MM.1S (cell line): ENCODE measurements around the gene PNPLA6.

Experiments
- DNase-seq: peaks from one replicate; pipeline ENCODE4 v3.0.0-alpha.2; 2015
- H2AFZ ChIP-seq: fragments of 300-600 bp; sonication (generic); 2 replicates; pipeline ENCODE4 v1.6.0; 2016; ENCODE audit warnings: antibody characterized with exemption, low read length
- H3F3A ChIP-seq: fragments of 300-600 bp; sonication (generic); 2 replicates; pipeline ENCODE4 v1.6.1; 2016; ENCODE audit warnings: mild to moderate bottlenecking, antibody characterized with exemption, low read length, moderate library complexity, mixed read lengths; ENCODE audit not compliant: insufficient read depth
- H3K27ac ChIP-seq: fragments of 300-600 bp; sonication (generic); 2 replicates; pipeline ENCODE4 v1.5.1; 2016; ENCODE audit warnings: mild to moderate bottlenecking, low read length
- H3K27me3 ChIP-seq: fragments of 300-600 bp; sonication (generic); replicated peaks from 2 replicates; pipeline ENCODE4 v1.6.0; 2016; ENCODE audit warnings: low read length; ENCODE audit not compliant: insufficient read depth
- H3K36me3 ChIP-seq: fragments of 300-600 bp; sonication (generic); replicated peaks from 2 replicates; pipeline ENCODE4 v1.6.1; 2016; ENCODE audit warnings: mild to moderate bottlenecking, low read length, mixed read lengths; ENCODE audit not compliant: insufficient read depth
- H3K4me1 ChIP-seq: fragments of 300-600 bp; sonication (generic); 2 replicates; pipeline ENCODE4 v1.6.1; 2016; ENCODE audit warnings: low read length, mixed read lengths
- H3K4me2 ChIP-seq: fragments of 300-600 bp; sonication (generic); 2 replicates; pipeline ENCODE4 v1.6.0; 2016; ENCODE audit warnings: low read depth, low read length
- H3K4me3 ChIP-seq: fragments of 300-600 bp; sonication (generic); 2 replicates; pipeline ENCODE4 v1.5.1; 2016; ENCODE audit warnings: low read length, mixed read lengths
- H3K79me2 ChIP-seq: fragments of 300-600 bp; sonication (generic); 2 replicates; pipeline ENCODE4 v1.6.1; 2016; ENCODE audit warnings: mixed run types, low read length, mixed read lengths
- H3K9ac ChIP-seq: fragments of 300-600 bp; sonication (generic); 2 replicates; pipeline ENCODE4 v1.6.1; 2016; ENCODE audit warnings: low read length, mixed read lengths
- H3K9me2 ChIP-seq: fragments of 300-600 bp; sonication (generic); replicated peaks from 2 replicates; pipeline ENCODE4 v1.6.1; 2016; ENCODE audit warnings: mild to moderate bottlenecking, low read length, mixed read lengths; ENCODE audit not compliant: insufficient read depth
- H3K9me3 ChIP-seq: fragments of 300-600 bp; sonication (generic); replicated peaks from 2 replicates; pipeline ENCODE4 v1.6.1; 2016; ENCODE audit warnings: mild to moderate bottlenecking, low read length, mixed read lengths; ENCODE audit not compliant: insufficient read depth
- H4K20me1 ChIP-seq: fragments of 300-600 bp; sonication (generic); 2 replicates; pipeline ENCODE4 v1.6.1; 2016; ENCODE audit warnings: mild to moderate bottlenecking, low read length, moderate library complexity, mixed read lengths; ENCODE audit not compliant: insufficient read depth
- CTCF ChIP-seq: fragments of 300-600 bp; sonication (generic); IDR thresholded peaks from 2 replicates; pipeline ENCODE4 v1.5.1; 2016; ENCODE audit warnings: antibody characterized with exemption, low read length, mixed read lengths
- EZH2 ChIP-seq: fragments of 300-600 bp; sonication (generic); optimal IDR thresholded peaks from 2 replicates; pipeline ENCODE3; 2017; ENCODE audit warnings: low read depth, mild to moderate bottlenecking, antibody characterized with exemption, low read length, mixed read lengths
- EZH2phosphoT487 ChIP-seq: fragments of 300-600 bp; sonication (generic); IDR thresholded peaks from 2 replicates; pipeline ENCODE4 v1.6.1; 2018; ENCODE audit warnings: antibody characterized with exemption, low read length

The PNPLA6 gene

GRCh38 chr19:7582446-7582845 is 46.9 kb downstream of the PNPLA6 start:
- H2AFZ ChIP-seq: no peak overlapping the region
- no peaks in the 10 kb centered on the region for H3K36me3 ChIP-seq
- H3K9me3 ChIP-seq: no peaks in the 10 kb centered on the region
- no peak overlapping the region for H3K9ac ChIP-seq
- no peaks in the 10 kb centered on the region for H3K4me1 ChIP-seq
- H3K27me3 ChIP-seq: peaks cover 92% of the 10 kb centered on the region
- no peaks in the 10 kb centered on the region for H3K79me2 ChIP-seq
- DNase-seq: no peak
- no peaks in the 10 kb centered on the region for H4K20me1 ChIP-seq
- H3F3A ChIP-seq: no peaks in the 10 kb centered on the region
- no peak overlapping the region for H3K4me2 ChIP-seq
- no peak overlapping the region for H3K27ac ChIP-seq
- no peak overlapping the region for H3K4me3 ChIP-seq
- no peak for TF ChIP-seq EZH2
- TF ChIP-seq CTCF: no peak
- TF ChIP-seq EZH2phosphoT487: no peak
- no peaks in the 10 kb centered on the region for H3K9me2 ChIP-seq

- DNase-seq: no peak
- Histone ChIP-seq H2AFZ (no peak overlapping the region), H3K9me3 (no peaks in the 10 kb centered on the region), H3K27ac (no peak overlapping the region), H3K4me1 (no peaks in the 10 kb centered on the region), H3K4me3 (no peak overlapping the region), H3K27me3 (peaks cover 93% of the 10 kb centered on the region), H3K9me2 (no peaks in the 10 kb centered on the region), H3F3A (no peaks in the 10 kb centered on the region), H3K79me2 (no peaks in the 10 kb centered on the region), H3K4me2 (no peak overlapping the region), H4K20me1 (no peaks in the 10 kb centered on the region), H3K36me3 (no peaks in the 10 kb centered on the region), H3K9ac (no peak overlapping the region)
- no peak for TF ChIP-seq EZH2
- no peak for TF ChIP-seq EZH2phosphoT487
- TF ChIP-seq CTCF: no peak
Observed at GRCh38 chr19:7589822-7590221, 54.3 kb downstream of the PNPLA6 start.

GRCh38 chr19:7590256-7590655 is 54.7 kb downstream of the PNPLA6 start:
- TF ChIP-seq CTCF (no peak), EZH2 (no peak), EZH2phosphoT487 (no peak)

More at GRCh38 chr19:7590256-7590655, 54.7 kb downstream of the PNPLA6 start:
- Histone ChIP-seq H3K4me3 (no peak overlapping the region), H3K9me2 (no peaks in the 10 kb centered on the region), H3K4me2 (no peak overlapping the region), H3K79me2 (no peaks in the 10 kb centered on the region), H2AFZ (no peak overlapping the region), H3K9me3 (no peaks in the 10 kb centered on the region), H3K36me3 (no peaks in the 10 kb centered on the region), H3K27me3 (peaks cover 93% of the 10 kb centered on the region), H3K9ac (no peak overlapping the region), H3K27ac (no peak overlapping the region), H3K4me1 (no peaks in the 10 kb centered on the region), H4K20me1 (no peaks in the 10 kb centered on the region), H3F3A (no peaks in the 10 kb centered on the region)
- DNase-seq: no peak
